Mucosa of rectum (tissue), 2 donors: ENCODE results near the gene SULT1C3.
"Not testable (repeated sequence)": the region's sequence is repeated elsewhere in the genome, so short reads cannot be mapped to it uniquely, and the experiment has no call there.

ENCODE experiments used
- H3K27ac ChIP-seq, 2 donors: one replicate each; pipeline ENCODE4 v1.7.0; 2013; ENCODE audit warnings: inconsistent platforms in 2 of 2, low read depth in 2 of 2, low read length in 2 of 2
- H3K27me3 ChIP-seq, 2 donors: one replicate each; pipeline ENCODE4 v1.7.0; 2013; ENCODE audit warnings: low read length in 2 of 2; ENCODE audit not compliant: control insufficient read depth in 2 of 2, insufficient read depth in 2 of 2
- H3K36me3 ChIP-seq, 2 donors: one replicate each; pipeline ENCODE4 v1.7.0; 2013; ENCODE audit warnings: low read length in 2 of 2; ENCODE audit not compliant: control insufficient read depth in 2 of 2, insufficient read depth in 2 of 2
- H3K4me1 ChIP-seq, 2 donors: one replicate each; pipeline ENCODE4 v1.7.0; 2013; ENCODE audit warnings: low read length in 2 of 2, mild to moderate bottlenecking in 1 of 2; ENCODE audit not compliant: control insufficient read depth in 2 of 2, insufficient read depth in 2 of 2
- H3K4me3 ChIP-seq, 2 donors: one replicate each; pipeline ENCODE4 v1.7.0; 2013; ENCODE audit warnings: low read length in 2 of 2
- H3K9ac ChIP-seq, 2 donors: one replicate each; pipeline ENCODE4 v1.7.0; 2013; ENCODE audit warnings: low read length in 2 of 2, low read depth in 1 of 2, mild to moderate bottlenecking in 1 of 2
- H3K9me3 ChIP-seq, 2 donors: one replicate each; pipeline ENCODE4 v1.7.0; 2013; ENCODE audit warnings: low read length in 2 of 2; ENCODE audit not compliant: control insufficient read depth in 2 of 2
- donor health status: healthy.
- donor health status: Normal muscosa, but diverticular disease.

The SULT1C3 gene

DNA sequence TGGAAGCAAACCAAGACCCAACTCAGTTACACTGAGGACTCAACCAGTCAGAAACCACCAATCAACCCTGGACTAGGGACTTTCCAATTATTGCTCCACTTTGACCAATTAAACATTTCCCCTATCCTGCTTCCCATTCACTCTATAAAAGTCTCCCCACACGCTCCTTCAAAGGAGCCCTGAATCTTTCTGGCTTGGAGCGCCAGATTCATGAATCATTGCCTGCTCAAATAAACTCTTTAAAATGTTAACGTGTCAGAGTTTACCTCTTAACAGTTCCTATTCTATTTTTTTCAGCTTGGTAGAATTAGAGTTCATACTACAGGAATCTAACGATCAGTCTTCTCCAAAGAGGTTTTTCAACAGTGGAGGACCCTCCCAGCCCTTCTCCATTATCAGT lies 28.2 kb downstream of the SULT1C3 start:
- Histone ChIP-seq H3K27me3 (no peaks in the 10 kb centered on the region), H3K4me3 (no peak overlapping the region), H3K9ac (no peak overlapping the region), H3K27ac (peak overlapping the region; percentile 75 to 79), H3K4me1 (peaks cover 0 to 17% of the 10 kb centered on the region in 2 donors), H3K9me3 (no peaks in the 10 kb centered on the region), H3K36me3 (no peaks in the 10 kb centered on the region)

- no peak overlapping the region for H3K4me3 ChIP-seq
- H3K27me3 ChIP-seq, result no peaks in the 10 kb centered on the region
- peaks cover 0 to 17% of the 10 kb centered on the region in 2 donors for H3K4me1 ChIP-seq
- H3K9me3 ChIP-seq, result no peaks in the 10 kb centered on the region
- no peak overlapping the region for H3K27ac ChIP-seq
- H3K9ac ChIP-seq, result no peak overlapping the region
- no peaks in the 10 kb centered on the region for H3K36me3 ChIP-seq
Observed at GRCh38 chr2:108270346-108270745, 30.6 kb downstream of the SULT1C3 start.

- Histone ChIP-seq H3K4me1 (peaks cover 0 to 17% of the 10 kb centered on the region in 2 donors), H3K9me3 (no peaks in the 10 kb centered on the region), H3K4me3 (no peak overlapping the region), H3K27me3 (no peaks in the 10 kb centered on the region), H3K27ac (peak overlapping the region; percentile 43 to 61), H3K36me3 (no peaks in the 10 kb centered on the region), H3K9ac (no peak overlapping the region)
Observed at GRCh38 chr2:108270768-108271506, 31.2 kb downstream of the SULT1C3 start.

DNA sequence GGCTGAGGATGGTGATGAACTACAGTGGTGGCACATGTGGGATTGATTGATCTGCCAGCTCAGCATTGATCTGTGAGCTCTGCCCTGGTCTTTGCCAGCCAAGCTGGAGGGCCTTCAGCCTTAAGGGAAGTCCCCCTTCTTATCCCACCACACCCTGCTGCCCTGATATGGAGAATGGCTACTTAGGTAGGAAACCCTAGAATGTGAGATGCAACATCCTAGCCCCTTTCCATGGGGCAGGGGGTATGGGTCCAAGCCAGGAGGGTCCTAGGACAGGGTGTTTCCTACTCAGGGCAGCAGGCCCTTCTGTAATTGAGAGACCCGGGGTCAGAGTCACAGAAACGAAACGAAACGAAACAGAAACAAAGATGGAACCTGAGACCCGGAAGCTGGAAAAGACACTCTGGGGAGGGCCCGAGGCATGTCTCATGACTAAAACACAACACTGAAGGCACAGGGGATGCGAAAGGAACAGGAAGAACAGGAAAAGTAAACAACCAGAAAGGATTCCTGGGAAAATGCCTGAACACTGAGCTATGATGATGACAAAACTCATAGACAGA lies 32.0 kb downstream of the SULT1C3 start:
- peaks cover 0 to 17% of the 10 kb centered on the region in 2 donors for H3K4me1 ChIP-seq
- H3K9me3 ChIP-seq, result no peaks in the 10 kb centered on the region
- H3K27me3 ChIP-seq, result no peaks in the 10 kb centered on the region
- H3K9ac ChIP-seq, result no peak overlapping the region
- H3K27ac ChIP-seq, result peak overlapping the region; percentile 43 to 61
- no peaks in the 10 kb centered on the region for H3K36me3 ChIP-seq
- H3K4me3 ChIP-seq, result peak overlapping the region; percentile 32 to 37

- H3K4me1 ChIP-seq, result no peaks in the 10 kb centered on the region
- no peaks in the 10 kb centered on the region for H3K9me3 ChIP-seq
- H3K9ac ChIP-seq, result no peak overlapping the region
- H3K4me3 ChIP-seq, result no peak overlapping the region
- no peaks in the 10 kb centered on the region for H3K27me3 ChIP-seq
- no peak overlapping the region for H3K27ac ChIP-seq
- no peaks in the 10 kb centered on the region for H3K36me3 ChIP-seq
Observed at GRCh38 chr2:108278631-108279030, 38.9 kb downstream of the SULT1C3 start.

- H3K36me3 ChIP-seq, result no peaks in the 10 kb centered on the region
- H3K4me3 ChIP-seq, result no peak overlapping the region
- H3K27ac ChIP-seq, result no peak overlapping the region
- no peaks in the 10 kb centered on the region for H3K4me1 ChIP-seq
- H3K9me3 ChIP-seq, result no peaks in the 10 kb centered on the region
- H3K27me3 ChIP-seq, result no peaks in the 10 kb centered on the region
- no peak overlapping the region for H3K9ac ChIP-seq
Observed at GRCh38 chr2:108279468-108279867, 39.7 kb downstream of the SULT1C3 start.

DNA sequence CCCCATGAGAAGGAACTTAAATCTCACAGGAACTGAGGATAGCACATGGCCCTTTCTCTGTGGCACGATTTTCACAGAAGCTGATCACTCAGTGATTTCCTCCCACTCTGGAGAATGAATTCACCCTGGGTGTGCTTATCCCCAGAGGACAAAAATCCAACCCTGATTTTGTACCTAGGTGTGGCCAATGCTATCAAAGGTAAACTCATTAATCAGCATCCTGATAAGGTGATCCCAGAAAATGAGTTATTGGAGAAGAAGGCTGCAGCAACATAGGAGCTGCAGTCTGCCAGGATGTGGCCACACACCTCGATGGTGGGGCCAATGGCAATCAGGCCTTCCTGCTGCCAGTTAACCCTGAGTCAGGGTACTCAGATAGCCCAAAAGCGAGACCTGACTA lies 40.7 kb downstream of the SULT1C3 start:
- Histone ChIP-seq H3K27me3 (no peaks in the 10 kb centered on the region), H3K4me1 (no peaks in the 10 kb centered on the region), H3K27ac (no peak overlapping the region), H3K9me3 (no peaks in the 10 kb centered on the region), H3K4me3 (no peak overlapping the region), H3K9ac (no peak overlapping the region), H3K36me3 (no peaks in the 10 kb centered on the region)

DNA sequence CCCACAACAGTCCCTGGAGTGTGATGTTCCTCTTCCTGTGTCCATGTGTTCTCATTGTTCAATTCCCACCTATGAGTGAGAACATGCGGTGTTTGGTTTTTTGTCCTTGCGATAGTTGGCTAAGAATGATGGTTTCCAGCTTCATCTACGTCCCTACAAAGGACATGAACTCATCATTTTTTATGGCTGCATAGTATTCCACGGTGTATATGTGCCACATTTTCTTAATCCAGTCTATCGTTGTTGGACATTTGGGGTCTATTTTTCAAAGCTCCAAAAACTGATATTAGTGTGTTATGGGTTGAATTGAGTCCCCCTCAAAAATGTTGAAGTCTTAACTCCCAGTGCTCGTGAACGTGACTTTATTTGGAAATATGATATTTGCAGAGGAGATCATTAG lies 44.8 kb downstream of the SULT1C3 start:
- not testable (repeated sequence) for H3K27ac ChIP-seq, H3K4me3 ChIP-seq, H3K4me1 ChIP-seq, H3K36me3 ChIP-seq, H3K9ac ChIP-seq, H3K27me3 ChIP-seq, H3K9me3 ChIP-seq

GRCh38 chr2:108285616-108286015 lies 45.8 kb downstream of the SULT1C3 start:
- no peak overlapping the region for H3K4me3 ChIP-seq
- H3K27ac ChIP-seq, result no peak overlapping the region
- H3K9ac ChIP-seq, result no peak overlapping the region
- peaks cover 0 to 2% of the 10 kb centered on the region in 2 donors for H3K4me1 ChIP-seq
- no peaks in the 10 kb centered on the region for H3K27me3 ChIP-seq
- H3K9me3 ChIP-seq, result no peaks in the 10 kb centered on the region
- no peaks in the 10 kb centered on the region for H3K36me3 ChIP-seq

DNA sequence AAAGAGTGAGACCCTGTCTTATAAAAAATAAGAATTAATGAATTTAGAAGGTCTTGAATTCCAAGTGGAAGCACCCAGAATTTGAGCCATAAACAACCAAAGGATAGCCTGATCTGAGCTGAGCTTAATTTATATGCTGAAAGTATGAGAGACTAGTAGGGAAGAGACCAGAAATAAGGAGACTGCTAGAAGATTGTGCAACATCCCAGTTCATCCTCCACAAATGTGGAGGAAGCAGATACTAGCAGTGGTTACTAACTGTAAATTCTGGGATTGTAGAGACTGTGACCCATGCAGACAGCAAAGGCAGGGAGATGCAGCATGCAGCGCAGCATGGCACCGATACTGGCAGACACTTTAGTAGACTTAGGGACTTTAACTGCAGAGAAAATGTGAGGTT lies 47.4 kb downstream of the SULT1C3 start:
- H3K27me3 ChIP-seq, result no peaks in the 10 kb centered on the region
- peaks cover 0 to 2% of the 10 kb centered on the region in 2 donors for H3K4me1 ChIP-seq
- H3K36me3 ChIP-seq, result no peaks in the 10 kb centered on the region
- H3K27ac ChIP-seq, result no peak overlapping the region
- H3K9me3 ChIP-seq, result no peaks in the 10 kb centered on the region
- no peak overlapping the region for H3K9ac ChIP-seq
- no peak overlapping the region for H3K4me3 ChIP-seq
